Stimulated activated CD8-positive, alpha-beta memory T cell treated with anti-CD3 and anti-CD28 coated beads, Interleukin-4, amount 100 ng/mL, for 4 hours (primary cell): ENCODE measurements around the gene OSBPL3.
A peak's percentile ranks its signal among the peaks of the same experiment; 100 is the strongest.

Source experiments
- DNase-seq, 2 donors: peaks; one replicate each; pipeline ENCODE4 v3.0.0-alpha.2; 2020; ENCODE audit warnings: low read depth in 2 of 2, low spot score in 1 of 2

The OSBPL3 gene

DNA sequence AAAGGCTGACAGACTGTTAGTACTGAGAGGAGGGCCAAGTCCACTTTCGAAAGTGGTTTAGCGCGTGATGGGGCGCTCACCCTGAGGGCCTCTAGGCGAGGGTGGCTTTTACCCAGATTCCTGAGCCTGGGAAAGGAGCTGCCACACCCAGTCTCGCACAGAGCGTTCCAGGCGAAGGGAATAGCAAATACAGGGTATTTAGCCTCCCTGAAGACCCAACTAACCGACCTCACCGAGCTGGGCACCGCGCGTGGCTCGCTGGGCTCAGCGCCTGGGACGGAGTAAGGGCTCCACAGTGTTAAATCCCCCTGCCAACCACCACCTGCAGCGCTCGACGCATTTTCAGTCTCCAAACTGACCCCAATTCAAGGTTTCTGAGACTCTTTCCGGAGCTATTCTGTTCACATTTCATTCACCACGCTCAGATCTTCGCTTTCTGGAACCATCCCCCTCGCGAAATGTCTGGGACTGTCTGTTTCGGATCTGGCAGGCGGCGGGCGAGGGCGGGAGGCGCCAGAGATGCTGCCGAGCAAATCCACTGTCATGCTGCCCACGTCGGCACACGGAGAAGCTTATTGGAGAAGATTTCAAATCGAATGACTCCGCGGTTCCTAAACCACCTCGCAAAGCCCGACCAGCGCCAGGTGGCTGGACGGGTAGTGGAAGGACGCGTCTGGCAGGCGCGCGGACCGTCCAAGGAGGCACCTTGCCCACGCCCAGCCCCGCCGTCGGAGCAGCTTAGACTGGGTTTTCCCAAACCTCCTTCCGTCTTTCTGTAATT, 1.4 kb upstream of the OSBPL3 start:
- peak in 1 of 2 donors; percentile 23 for DNase-seq

DNA sequence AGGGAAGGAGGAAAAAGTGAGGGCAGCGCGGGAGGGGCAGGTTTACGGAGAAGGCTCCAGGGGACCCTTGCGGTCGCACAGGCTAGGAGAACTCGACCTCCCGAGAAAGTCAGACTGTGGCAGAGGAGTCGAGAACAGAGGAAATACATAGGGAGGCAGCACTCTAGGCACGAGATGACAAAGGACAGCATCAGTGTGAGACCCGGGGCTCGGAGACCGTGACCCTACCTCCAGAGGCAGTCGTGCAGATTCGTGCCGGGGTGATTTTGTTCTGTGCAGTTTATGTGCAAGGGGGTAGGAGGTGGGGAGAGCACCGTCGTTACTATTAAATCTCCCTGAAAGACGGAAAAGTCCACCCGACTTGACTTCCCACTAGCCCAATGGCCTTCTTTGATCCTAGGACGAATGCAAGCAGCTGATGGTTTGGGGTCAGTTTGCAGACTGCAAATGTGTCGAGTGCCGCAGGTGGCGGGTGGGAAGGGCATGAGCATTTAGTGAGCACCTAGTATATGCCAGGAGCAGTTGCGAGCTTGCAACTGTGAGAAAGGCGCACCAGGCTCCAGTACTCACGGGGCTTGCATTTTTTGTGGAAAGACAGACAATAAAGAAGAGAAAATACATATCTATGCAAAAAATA, 674 bp upstream of the OSBPL3 start:
- no peak for DNase-seq

DNA sequence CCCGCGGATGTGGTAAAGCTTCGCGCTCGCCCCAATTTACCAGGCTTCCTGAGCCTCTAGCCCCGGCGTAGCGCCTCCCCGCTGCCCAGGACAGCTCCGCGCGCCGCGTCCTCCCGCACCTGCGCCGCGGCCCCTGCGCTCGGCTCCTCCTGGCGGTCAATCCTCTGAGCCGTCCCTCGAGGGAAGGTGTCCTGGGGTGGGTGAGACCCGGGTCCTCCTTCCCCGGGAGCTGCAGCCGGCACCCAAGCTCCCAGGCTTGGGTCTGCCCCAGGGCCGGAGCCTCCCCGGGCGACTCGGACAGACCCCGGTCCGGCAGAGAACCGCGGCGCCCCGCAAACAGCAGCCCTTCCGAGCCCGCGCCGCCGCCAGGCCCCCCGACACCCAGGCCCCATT, 512 bp downstream of the OSBPL3 start:
- DNase-seq: peak; percentile 44 to 60

DNA sequence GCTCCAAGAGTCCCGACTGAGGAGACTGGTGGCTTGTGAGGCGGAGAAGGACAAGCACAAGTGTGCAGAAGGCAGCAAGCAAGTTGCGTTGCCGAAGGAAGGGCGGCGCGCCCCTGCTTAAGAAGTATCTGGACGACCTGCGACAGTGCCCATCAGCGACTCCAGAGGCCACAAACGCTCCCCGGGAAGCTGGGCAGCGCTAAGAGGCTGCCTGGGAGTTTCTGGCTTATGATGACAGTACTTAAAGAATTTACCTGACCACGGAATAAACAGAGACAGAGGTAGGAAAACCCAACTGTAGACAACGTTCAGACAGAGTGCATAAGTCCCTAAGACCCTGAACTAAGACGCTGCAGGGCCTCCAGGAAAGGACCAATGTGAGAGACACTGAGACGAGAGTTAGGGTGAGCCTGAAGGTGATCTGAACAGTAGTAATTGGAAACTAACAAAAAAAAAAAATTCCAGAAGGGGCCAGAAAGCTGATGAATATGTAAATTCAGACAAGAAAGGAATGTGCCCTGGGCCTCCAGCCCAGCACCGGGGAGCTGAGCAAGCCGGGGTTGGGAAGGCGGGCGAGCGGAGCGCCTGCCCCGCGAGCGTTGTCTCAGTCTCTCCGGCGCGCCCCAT, 1.0 kb downstream of the OSBPL3 start:
- no peak for DNase-seq

DNA sequence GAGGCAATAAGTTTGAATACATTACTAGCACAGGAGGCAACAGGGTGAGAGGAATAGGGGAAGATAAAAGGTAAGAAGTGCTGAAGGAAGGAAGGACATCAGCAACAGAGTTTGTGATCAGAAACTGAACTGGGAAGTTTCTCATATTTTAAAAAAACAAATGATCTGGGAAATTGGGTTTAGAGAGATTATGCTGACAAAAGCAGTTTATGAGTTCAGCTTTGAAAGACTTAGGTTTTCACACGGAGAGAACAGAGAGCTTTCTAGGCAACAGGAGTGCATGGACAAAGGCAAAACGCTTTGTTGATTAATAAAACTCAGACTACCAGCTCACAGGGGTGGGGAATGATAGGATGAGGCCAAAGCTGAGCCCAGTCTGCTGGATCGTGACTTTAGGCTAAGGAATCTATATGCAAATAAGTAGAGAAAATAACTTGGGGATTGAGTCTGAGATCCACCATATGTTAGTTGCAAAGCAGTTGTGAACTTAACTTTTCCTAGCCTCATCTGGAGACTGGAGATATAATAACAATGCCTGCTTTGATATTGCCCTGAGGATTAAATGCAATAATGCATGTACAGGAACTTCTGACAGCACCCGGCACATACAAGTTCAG, 4.2 kb downstream of the OSBPL3 start:
- DNase-seq: no peak

DNA sequence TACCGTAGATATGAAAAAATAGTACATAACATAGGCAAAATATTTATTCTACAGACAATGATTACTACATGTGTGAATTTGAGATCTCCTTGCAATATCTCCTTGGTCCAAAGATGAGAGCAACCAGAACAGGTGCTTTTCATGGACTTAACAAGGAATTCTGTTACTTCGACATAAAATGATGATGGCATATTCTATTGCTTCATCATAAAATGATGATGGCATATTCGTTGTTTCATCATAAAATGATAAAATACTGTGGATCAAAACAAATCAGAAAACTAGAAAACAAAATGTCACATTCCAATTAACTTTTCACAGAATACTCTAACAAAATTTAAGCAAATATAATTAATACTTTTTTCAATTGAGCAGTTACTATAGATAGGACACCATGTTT, 4.8 kb downstream of the OSBPL3 start:
- no peak for DNase-seq

DNA sequence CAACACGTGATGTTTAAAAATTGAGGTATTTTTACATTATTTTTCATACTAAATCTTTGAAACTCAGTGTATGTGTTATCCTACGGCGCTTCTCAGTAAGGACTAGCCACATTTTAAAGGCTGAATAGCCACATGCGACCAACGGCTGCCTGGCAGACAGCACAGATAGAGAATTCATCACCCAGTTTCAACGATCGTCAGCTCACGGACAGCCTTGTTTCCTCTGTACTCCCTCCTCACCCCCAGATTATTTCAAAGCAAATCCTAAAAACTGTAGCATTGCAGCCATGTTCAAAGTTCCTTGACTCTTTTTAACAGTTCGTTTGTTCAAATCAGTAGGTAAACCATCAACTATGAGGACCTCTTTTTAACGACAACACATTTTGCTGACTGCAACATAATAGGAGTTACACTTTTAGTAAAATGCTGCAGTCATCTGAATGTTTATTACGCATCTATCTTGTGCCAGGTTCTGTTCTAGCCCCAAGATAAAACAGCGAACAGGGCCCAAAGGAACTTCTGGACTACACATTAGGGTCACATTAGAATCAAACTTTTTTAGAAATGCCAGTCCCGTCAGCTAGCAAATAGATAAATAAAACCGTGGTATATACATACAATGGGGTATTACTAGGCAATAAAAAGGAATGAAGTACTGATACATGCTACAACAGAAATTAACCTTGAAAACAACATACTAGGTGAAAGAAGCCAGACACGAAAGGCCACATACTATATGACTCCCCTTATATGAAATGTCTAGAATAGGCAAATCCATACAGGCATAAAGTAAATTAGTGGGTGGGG, 5.7 kb downstream of the OSBPL3 start:
- no peak for DNase-seq

DNA sequence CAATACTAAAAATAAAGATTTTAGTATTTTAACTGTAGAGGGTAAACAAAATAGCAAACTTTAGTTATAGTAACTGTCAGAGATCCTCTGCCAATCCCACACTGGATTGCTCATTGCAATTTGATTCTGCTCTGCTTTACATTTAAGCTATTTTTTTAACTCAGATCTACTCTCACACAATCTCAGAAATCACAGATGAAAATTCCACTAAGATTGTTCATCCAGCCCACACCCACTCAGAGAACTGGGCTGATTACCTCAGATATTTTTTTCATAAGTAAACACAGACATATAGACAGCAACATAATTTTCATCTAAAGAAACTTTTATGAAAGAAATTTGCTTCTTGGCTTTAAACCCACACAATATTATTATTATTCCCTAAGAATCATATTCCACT, 7.0 kb downstream of the OSBPL3 start:
- no peak for DNase-seq

DNA sequence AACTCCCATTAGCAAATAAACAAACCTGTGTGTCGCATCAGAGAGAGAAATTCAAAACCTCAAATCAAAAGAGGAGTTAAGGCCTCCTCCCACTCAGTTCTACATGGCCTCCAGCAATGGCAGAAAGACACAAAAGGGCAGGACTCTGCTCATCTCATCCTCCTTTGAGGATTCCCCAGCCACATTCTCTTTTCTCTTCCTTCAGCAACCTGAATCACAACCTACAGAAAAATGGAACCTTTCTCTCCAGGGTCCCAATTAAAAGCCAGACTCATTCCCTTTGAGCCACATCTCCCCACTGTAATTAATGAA, 7.9 kb downstream of the OSBPL3 start:
- no peak for DNase-seq

DNA sequence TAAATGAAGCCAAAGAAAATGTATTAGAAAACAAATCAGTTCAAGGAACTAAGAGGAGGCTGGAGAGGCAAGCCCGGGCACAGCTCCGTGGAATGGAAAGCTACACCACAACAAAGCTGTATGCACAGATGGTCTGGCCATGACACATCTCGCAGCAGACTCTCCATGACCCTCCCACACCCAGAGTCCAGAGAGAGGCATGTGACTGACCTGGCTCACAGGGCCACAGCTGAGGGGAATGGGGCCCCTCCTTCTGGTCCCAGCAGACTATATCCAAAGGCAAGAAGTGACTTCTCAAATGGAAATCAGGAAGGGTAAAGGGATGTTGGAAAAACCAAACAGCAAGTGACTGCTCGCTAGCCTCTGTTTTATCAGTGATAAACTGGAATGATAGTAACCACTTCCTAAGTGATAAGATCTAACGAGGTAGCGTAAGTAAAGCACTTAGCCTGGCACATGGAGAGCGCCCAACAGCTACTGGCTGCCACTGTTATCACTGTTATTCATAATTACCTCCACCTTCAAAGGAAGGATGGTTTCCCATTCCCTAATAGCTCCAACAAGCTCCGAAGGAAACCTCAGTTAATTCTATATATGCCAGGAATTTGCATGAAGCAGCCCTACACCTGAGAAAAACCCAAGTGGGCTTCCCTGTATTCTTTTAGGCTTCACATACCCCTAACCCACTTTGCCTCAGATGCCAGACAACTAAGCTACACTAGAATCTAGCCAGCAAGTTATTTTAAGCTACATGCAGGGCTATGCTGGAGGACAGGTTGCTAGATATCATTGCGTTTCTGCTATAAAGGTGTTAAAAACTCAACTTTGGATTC, 8.4 kb downstream of the OSBPL3 start:
- DNase-seq: no peak

DNA sequence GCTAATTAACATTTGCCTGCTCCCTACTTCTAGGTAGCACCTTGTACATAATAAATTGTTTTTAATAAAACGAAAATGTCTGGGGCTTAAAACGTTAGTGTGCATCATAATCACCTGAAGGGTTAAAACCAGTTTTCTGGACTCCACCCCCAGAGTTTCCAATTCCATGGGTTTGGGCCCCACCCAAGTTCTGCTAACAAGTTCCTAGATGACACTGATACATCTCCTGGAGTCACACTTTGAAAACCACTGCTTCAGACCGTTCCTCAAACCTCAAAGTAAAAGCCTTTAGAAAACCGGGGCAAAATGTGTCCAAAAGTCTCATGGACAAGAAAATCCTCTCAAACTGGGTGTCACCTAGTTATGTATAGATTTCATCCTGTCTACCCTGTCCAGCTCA, 9.3 kb downstream of the OSBPL3 start:
- no peak for DNase-seq

DNA sequence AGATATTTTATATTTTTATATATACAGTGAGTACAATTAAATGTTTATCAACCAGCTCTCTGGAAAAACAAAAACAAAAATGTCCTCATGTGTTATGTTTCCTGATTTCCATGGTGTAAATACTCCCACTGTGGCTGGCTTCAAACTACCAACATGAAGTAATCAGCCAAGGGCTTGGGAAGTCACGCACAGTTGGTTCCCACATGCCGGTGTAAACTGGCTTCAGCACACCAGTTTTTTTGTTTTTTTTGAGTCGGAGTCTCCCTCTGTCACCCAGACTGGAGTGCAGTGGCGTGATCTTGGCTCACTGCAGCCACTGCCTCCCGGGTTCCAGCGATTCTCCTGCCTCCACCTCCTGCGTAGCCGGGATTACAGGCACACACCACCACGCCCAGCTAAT, 11.8 kb downstream of the OSBPL3 start:
- DNase-seq: no peak

DNA sequence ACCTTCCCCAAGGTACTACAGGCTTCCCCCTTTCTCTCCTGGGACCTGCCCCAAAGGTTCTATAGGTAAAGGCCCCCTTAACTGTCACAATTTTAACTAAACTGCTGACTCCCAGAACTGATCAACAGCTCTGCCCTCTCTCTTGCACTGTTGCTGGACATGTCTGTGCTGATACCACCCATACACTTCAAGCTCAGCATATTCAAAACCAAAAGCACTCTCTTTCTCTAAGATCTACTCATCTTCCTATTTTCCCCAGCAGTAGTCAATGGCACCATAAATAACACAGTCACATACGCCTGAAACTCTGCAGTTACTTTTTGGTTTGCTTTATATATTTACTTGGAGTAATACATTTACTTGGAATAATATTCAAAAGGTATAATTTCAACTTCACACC, 12.3 kb downstream of the OSBPL3 start:
- no peak for DNase-seq

DNA sequence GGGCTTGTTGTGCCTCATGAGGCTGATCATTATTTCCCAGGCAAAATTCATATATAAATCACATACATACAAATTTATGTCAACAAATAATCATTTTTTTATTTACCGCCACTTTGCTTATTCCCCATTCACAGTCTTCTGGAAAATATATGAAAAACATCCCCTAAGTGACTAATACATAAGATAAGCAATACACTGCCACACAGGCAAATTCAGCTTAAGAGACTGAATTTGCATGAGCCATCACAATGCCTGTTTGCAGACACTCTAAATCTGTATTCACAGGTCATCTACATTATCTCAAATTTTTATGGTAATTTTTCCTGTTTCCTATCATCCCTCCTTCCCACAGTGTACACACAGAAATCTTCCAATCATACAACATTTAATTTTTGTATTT, 13.2 kb downstream of the OSBPL3 start:
- no peak for DNase-seq

DNA sequence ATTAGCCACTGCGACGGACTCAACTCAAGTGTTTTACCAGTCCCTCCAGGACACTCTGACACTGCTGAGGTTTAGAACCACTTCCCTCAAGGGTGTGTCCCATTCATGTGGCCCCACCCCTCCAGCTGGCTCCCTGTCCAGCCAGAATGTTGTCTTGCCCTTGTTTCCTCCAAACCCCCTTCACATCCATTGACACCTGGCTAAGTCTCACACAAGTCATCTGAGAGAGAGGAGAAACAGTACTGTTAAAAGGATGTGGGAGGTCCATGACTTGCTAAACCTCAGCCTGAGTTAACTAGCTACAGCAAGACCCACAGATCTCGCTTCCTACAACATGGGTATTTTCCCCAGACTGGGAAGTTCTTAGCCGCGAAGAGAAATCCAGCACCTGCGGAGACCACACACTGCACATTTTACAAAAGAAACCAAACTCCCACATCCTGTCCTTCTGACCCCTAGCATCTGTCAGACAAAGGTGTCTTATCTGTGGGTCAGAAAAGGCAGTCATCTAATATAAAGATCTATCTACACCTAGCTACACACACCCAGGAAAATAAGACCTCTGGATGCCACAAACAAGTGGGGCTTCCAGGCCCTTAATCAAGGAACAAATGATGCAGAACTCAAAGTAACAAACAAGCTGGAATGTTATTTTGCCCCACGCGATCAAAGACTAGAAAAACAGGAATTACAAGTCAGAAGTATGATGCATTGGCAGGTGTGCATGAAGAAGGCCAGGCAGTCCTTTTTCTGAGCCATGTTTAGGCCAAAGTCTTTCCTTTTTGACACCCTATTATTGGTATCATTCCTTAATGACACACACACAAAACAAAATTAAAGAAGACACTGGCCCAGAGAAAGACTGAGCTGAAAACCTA, 13.9 kb downstream of the OSBPL3 start:
- no peak for DNase-seq

DNA sequence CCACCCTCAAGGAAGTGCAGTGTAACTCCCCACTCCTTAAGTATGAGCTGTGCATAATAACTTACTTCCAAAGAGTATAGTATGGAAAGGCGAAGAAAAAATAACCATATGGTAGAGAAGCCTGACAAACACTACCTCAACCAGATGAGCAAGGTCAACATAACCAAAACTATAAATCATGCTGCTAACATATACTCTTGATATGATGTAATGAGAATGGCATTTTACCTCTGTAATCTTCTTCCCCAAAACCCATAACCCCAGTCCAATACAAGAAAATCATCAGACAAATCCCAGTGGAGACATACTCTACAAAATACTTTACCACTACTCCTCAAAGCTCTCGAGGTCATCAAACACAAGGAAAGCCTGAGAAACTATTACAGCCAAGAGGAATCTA, 15.8 kb downstream of the OSBPL3 start:
- DNase-seq: no peak

DNA sequence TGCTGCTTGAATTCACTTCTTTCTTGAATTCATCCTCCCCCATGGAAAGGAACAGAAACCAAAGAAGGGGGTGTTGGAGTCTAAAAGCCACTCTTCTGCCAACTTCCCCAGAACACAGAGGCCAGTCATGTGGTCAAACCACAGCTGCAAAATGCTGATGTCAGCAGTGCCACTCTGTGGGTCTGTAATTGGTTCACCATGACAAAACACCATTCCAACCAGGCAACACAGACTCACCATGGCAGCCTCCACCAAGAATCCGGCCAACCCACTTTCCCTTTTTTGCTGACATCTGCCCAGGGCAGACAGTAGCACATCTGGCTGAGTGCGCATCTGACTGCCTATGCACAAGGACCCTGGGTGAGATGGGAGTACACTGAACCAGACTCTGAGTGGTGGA, 16.8 kb downstream of the OSBPL3 start:
- peak in 1 of 2 donors; percentile 44 for DNase-seq

DNA sequence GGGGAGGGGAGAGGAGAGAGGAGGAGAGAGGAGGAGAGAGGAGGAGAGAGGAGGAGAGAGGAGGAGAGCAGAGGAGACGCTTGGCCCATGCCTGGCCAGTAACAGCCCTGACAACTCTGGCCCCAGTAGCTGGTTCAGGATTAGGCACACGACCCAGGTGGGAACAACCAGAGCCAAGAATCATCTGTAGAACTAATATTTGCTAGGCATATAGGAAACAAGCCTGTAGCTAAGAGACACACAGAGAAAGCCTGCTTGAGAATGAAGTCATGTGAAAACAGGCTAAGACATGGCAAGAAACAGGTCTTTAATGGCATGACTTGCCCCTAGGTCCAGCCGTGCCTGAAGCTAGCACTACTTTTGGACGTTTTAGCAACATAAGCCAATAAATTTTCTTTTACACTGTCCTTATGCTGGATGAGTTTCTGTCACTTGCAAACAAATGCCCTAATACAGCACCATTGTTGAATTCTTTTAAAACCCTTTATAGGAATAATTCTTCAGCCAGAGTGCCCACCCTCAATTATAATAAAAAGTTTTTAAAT, 17.5 kb downstream of the OSBPL3 start:
- no peak for DNase-seq

DNA sequence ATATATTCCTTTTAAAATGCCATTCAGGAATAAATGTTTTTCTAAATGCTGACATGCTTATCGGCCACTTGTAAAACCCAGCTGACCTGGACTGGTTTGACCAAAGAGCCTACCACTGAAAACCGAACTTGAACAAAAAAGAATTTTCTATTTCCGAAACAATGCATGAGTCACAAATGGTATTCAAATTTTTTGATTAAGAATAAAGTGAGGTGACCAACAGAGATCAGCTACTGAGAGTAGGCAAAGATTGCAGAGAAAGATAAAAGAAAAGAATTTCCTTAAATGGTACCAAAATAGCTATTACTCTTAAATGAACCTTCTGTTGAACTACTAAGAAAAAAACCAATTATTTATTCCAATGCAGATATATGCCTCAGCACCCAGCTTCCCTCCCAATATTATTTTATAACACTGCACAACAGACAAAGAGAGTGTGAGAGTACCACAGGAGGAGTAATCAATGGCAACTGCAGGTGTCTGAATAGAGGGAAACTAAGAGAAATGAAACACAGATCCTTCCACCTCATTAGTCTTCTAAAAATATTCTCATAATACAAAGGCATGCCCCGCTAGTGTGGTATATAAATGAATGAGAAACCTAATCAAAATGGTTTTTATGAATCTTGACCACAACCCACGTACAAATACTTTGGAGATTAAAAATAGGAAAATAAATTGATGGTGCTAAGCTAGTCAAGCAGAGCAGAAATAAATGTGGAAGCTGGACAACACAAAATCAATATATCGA, 20.1 kb downstream of the OSBPL3 start:
- no peak for DNase-seq
